Parathyroid adenoma (tissue), 2 donors: ENCODE data around the gene LRRFIP2.

Experiments
- H2AFZ ChIP-seq: fragments of 300-600 bp; sonication (generic); one replicate; pipeline ENCODE4 v1.7.0; 2017; ENCODE audit warnings: antibody characterized with exemption, mild to moderate bottlenecking
- H3K27ac ChIP-seq: fragments of 300-600 bp; sonication (generic); one replicate; pipeline ENCODE4 v1.7.0; 2017
- H3K27me3 ChIP-seq: fragments of 300-600 bp; sonication (generic); one replicate; pipeline ENCODE4 v1.7.0; 2017; ENCODE audit warnings: low read length; ENCODE audit not compliant: control insufficient read depth, insufficient read depth
- H3K36me3 ChIP-seq: fragments of 300-600 bp; sonication (generic); one replicate; pipeline ENCODE4 v1.7.0; 2017; ENCODE audit warnings: low read length; ENCODE audit not compliant: control insufficient read depth, insufficient read depth
- H3K4me1 ChIP-seq: fragments of 300-600 bp; sonication (generic); one replicate; pipeline ENCODE4 v1.7.0; 2017; ENCODE audit warnings: control low read depth
- H3K4me2 ChIP-seq: fragments of 300-600 bp; sonication (generic); one replicate; pipeline ENCODE4 v1.7.0; 2017; ENCODE audit warnings: low read length
- H3K4me3 ChIP-seq: fragments of 300-600 bp; sonication (generic); one replicate; pipeline ENCODE4 v1.7.0; 2017; ENCODE audit warnings: low read depth, low read length
- H3K79me2 ChIP-seq: fragments of 300-600 bp; sonication (generic); one replicate; pipeline ENCODE4 v1.7.0; 2017; ENCODE audit warnings: control low read depth
- H3K9ac ChIP-seq: fragments of 300-600 bp; sonication (generic); one replicate; pipeline ENCODE4 v1.7.0; 2017; ENCODE audit warnings: mild to moderate bottlenecking
- H3K9me3 ChIP-seq: fragments of 300-600 bp; sonication (generic); one replicate; pipeline ENCODE4 v1.7.0; 2017; ENCODE audit warnings: low read length; ENCODE audit not compliant: control insufficient read depth
- CTCF ChIP-seq: fragments of 300-600 bp; sonication (generic); IDR thresholded peaks from one replicate; pipeline ENCODE4 v1.7.0; 2017; ENCODE audit warnings: antibody characterized with exemption, mild to moderate bottlenecking
- donor health status: primary hyperparathyroidism.

LRRFIP2 gene

GRCh38 chr3:37194533-37194932 is 20.2 kb upstream of the LRRFIP2 start:
- Histone ChIP-seq H3K27ac (no peak overlapping the region), H3K27me3 (no peaks in the 10 kb centered on the region), H3K4me1 (no peaks in the 10 kb centered on the region), H3K79me2 (peaks cover 6% of the 10 kb centered on the region), H2AFZ (no peak overlapping the region), H3K36me3 (no peaks in the 10 kb centered on the region), H3K4me3 (no peak overlapping the region), H3K9ac (no peak overlapping the region), H3K9me3 (no peaks in the 10 kb centered on the region), H3K4me2 (no peak overlapping the region)
- no peak for TF ChIP-seq CTCF

GRCh38 chr3:37190667-37191066 is 16.3 kb upstream of the LRRFIP2 start:
- Histone ChIP-seq H3K9ac (no peak overlapping the region), H3K4me3 (no peak overlapping the region), H2AFZ (no peak overlapping the region), H3K9me3 (no peaks in the 10 kb centered on the region), H3K27me3 (no peaks in the 10 kb centered on the region), H3K79me2 (peaks cover 18% of the 10 kb centered on the region), H3K4me2 (no peak overlapping the region), H3K27ac (no peak overlapping the region), H3K36me3 (no peaks in the 10 kb centered on the region), H3K4me1 (no peaks in the 10 kb centered on the region)
- no peak for TF ChIP-seq CTCF

- H3K27me3 ChIP-seq = no peaks in the 10 kb centered on the region
- no peak overlapping the region for H3K4me3 ChIP-seq
- H3K9ac ChIP-seq = no peak overlapping the region
- H3K79me2 ChIP-seq = peaks cover 18% of the 10 kb centered on the region
- no peak overlapping the region for H3K27ac ChIP-seq
- no peak overlapping the region for H2AFZ ChIP-seq
- H3K9me3 ChIP-seq = no peaks in the 10 kb centered on the region
- no peak for TF ChIP-seq CTCF
- no peaks in the 10 kb centered on the region for H3K36me3 ChIP-seq
- H3K4me2 ChIP-seq = no peak overlapping the region
- H3K4me1 ChIP-seq = no peaks in the 10 kb centered on the region
Measured at GRCh38 chr3:37189109-37189508, 14.7 kb upstream of the LRRFIP2 start.

- H3K9me3 ChIP-seq = no peaks in the 10 kb centered on the region
- H3K4me2 ChIP-seq = no peak overlapping the region
- no peak for TF ChIP-seq CTCF
- peaks cover 5% of the 10 kb centered on the region for H3K4me1 ChIP-seq
- peaks cover 25% of the 10 kb centered on the region for H3K79me2 ChIP-seq
- no peak overlapping the region for H2AFZ ChIP-seq
- no peak overlapping the region for H3K27ac ChIP-seq
- H3K36me3 ChIP-seq = no peaks in the 10 kb centered on the region
- H3K27me3 ChIP-seq = no peaks in the 10 kb centered on the region
- H3K4me3 ChIP-seq = no peak overlapping the region
- no peak overlapping the region for H3K9ac ChIP-seq
Measured at GRCh38 chr3:37183976-37184375, 9.6 kb upstream of the LRRFIP2 start.

- peaks cover 6% of the 10 kb centered on the region for H3K4me1 ChIP-seq
- H3K27me3 ChIP-seq = no peaks in the 10 kb centered on the region
- H3K79me2 ChIP-seq = peaks cover 25% of the 10 kb centered on the region
- no peak overlapping the region for H3K27ac ChIP-seq
- no peak overlapping the region for H3K4me2 ChIP-seq
- H3K36me3 ChIP-seq = no peaks in the 10 kb centered on the region
- no peak overlapping the region for H3K4me3 ChIP-seq
- no peaks in the 10 kb centered on the region for H3K9me3 ChIP-seq
- no peak overlapping the region for H3K9ac ChIP-seq
- no peak overlapping the region for H2AFZ ChIP-seq
- no peak for TF ChIP-seq CTCF
Measured at GRCh38 chr3:37183375-37183831, 9.0 kb upstream of the LRRFIP2 start.
